HEK293T (cell line): ENCODE results near the gene OVCA2.

Experiments
- CTCF ChIA-PET: fragments of 350-600 bp; formaldehyde crosslinking; extraction: SDS; loops from one replicate; lab custom pipeline; 2021; ENCODE audit warnings: antibody characterized with exemption, inconsistent platforms; lab: Yijun Ruan, JAX
- POLR2A ChIA-PET: fragments of 350-600 bp; formaldehyde crosslinking; extraction: SDS; loops from one replicate; lab custom pipeline; 2020; ENCODE audit warnings: antibody characterized with exemption, inconsistent platforms; lab: Yijun Ruan, JAX
- DNase-seq: peaks from one replicate; pipeline ENCODE4 v3.0.0; 2012; ENCODE audit warnings: mixed read lengths; ENCODE audit errors: extremely low spot score
- ARNT ChIP-seq: fragments of 450-650 bp; IDR thresholded peaks from 2 replicates; pipeline ENCODE4 v1.6.1; 2017; ENCODE audit warnings: mild to moderate bottlenecking
- BHLHE40 ChIP-seq: fragments of 450-650 bp; IDR thresholded peaks from 2 replicates; pipeline ENCODE4 v1.6.1; 2016; ENCODE audit warnings: mild to moderate bottlenecking, moderate library complexity, borderline replicate concordance
- CTBP1 ChIP-seq: fragments of 450-650 bp; IDR thresholded peaks from 2 replicates; pipeline ENCODE4 v1.6.1; 2016; ENCODE audit warnings: borderline replicate concordance
- ELF4 ChIP-seq: fragments of 450-650 bp; IDR thresholded peaks from 2 replicates; pipeline ENCODE4 v1.6.1; 2017; ENCODE audit warnings: antibody characterized with exemption
- FOXA1 ChIP-seq: fragments of 450-650 bp; IDR thresholded peaks from 2 replicates; pipeline ENCODE4 v1.6.1; 2016; ENCODE audit warnings: mild to moderate bottlenecking
- FOXK2 ChIP-seq: fragments of 450-650 bp; IDR thresholded peaks from 2 replicates; pipeline ENCODE4 v1.6.1; 2016; ENCODE audit warnings: mild to moderate bottlenecking
- FOXM1 ChIP-seq: fragments of 450-650 bp; IDR thresholded peaks from 2 replicates; pipeline ENCODE4 v1.6.1; 2017; ENCODE audit warnings: mild to moderate bottlenecking, borderline replicate concordance
- HDGF ChIP-seq: fragments of 450-650 bp; IDR thresholded peaks from 2 replicates; pipeline ENCODE4 v1.6.1; 2017; ENCODE audit warnings: antibody characterized with exemption, borderline replicate concordance
- L3MBTL2 ChIP-seq: fragments of 450-650 bp; conservative IDR thresholded peaks from 2 replicates; pipeline ENCODE4 v1.6.1; 2016; ENCODE audit warnings: mild to moderate bottlenecking
- LEF1 ChIP-seq: fragments of 450-650 bp; IDR thresholded peaks from 2 replicates; pipeline ENCODE4 v1.6.1; 2017; ENCODE audit warnings: mild to moderate bottlenecking, borderline replicate concordance
- NFRKB ChIP-seq: fragments of 450-650 bp; IDR thresholded peaks from 2 replicates; pipeline ENCODE4 v1.6.1; 2016; ENCODE audit warnings: mild to moderate bottlenecking, moderate library complexity
- SP1 ChIP-seq: fragments of 450-650 bp; IDR thresholded peaks from 2 replicates; pipeline ENCODE4 v1.6.1; 2017
- SUZ12 ChIP-seq: fragments of 450-650 bp; IDR thresholded peaks from 2 replicates; pipeline ENCODE4 v1.6.1; 2016; ENCODE audit warnings: mild to moderate bottlenecking
- TARDBP ChIP-seq: fragments of 450-650 bp; IDR thresholded peaks from 2 replicates; pipeline ENCODE4 v1.6.1; 2016
- ZNF384 ChIP-seq: fragments of 450-650 bp; IDR thresholded peaks from 2 replicates; pipeline ENCODE4 v1.6.1; 2016
- TF ChIP-seq, protein P1 (sequence below): fragments of 450-650 bp; IDR thresholded peaks from 2 replicates; pipeline ENCODE4 v1.6.1; 2016

OVCA2 gene

GRCh38 chr17:2049333-2050299, 7.8 kb downstream of the OVCA2 start:
- peak; percentile 81 for DNase-seq
- no peak for TF ChIP-seq L3MBTL2
- TF ChIP-seq FOXM1: peak; percentile 40; the same call in 1 of the 2 replicates
- TF ChIP-seq LEF1: 0 out of 2 replicates have a peak, but pooled peaks have one; percentile 29
- ChIA-PET POLR2A (interaction anchor here (0.6 to 1.5 kb wide), 3 partner anchors 9 to 352 kb away, joined by 3 to 5 read pairs (median 3); no protein-coding TSS in a partner anchor), CTCF (no interaction called here)

DNA sequence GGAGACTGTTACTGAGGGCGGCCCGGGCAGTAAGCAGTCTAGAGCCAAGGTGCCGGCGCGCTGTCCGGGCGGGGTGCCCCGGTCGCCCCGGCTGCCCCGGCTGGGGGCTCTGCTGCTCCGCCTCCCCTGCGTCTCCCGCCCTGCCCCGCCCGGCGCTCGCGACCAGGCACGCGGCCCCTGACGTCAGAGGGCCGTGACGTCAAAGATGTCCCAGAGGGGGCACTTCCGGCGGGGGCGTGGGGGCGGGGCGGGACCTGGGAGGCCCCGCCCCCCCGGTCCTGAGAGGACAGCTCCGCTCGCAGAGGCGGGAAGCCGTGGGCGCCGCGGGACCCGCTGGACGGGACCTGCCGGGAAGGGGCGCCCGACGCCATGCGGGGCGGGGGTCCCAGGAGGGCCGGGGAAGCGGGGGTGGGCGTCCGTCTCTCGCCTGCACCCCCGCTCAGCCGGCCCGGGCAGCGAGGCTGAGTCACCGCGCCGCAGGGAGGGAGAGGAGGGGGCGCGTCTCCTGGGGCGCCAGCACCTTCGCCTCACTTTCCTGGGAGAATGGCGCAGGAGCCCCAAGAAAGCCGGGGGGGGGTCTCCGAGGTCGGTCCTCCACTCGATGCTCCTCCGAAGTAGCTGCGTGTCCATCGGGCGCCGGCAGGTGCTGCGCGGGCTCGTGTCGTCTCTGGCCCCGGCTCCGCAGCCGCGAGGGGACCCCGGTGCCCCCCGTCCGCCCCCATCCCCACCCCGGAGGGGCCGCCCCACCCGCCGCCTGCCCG, 8.7 kb downstream of the OVCA2 start:
- ChIA-PET POLR2A (interaction anchor here (0.6 to 1.5 kb wide), 3 partner anchors 10 to 351 kb away, joined by 3 to 5 read pairs (median 3); no protein-coding TSS in a partner anchor), CTCF (interaction anchor here (1.8 kb wide), 1 partner anchor 194 kb away, joined by 5 read pairs; no protein-coding TSS in a partner anchor)
- TF ChIP-seq NFRKB (no peak), SUZ12 (no peak), ZNF384 (no peak), TARDBP (no peak), ARNT (0 out of 2 replicates have a peak, but pooled peaks have one; percentile 3), CTBP1 (no peak), LEF1 (no peak), FOXK2 (no peak), ELF4 (no peak), FOXA1 (no peak), HDGF (no peak), FOXM1 (no peak), SP1 (no peak), L3MBTL2 (0 out of 2 replicates have a peak, but pooled peaks have one; percentile 31), BHLHE40 (no peak)
- TF ChIP-seq, protein P1, sequence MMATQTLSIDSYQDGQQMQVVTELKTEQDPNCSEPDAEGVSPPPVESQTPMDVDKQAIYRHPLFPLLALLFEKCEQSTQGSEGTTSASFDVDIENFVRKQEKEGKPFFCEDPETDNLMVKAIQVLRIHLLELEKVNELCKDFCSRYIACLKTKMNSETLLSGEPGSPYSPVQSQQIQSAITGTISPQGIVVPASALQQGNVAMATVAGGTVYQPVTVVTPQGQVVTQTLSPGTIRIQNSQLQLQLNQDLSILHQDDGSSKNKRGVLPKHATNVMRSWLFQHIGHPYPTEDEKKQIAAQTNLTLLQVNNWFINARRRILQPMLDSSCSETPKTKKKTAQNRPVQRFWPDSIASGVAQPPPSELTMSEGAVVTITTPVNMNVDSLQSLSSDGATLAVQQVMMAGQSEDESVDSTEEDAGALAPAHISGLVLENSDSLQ: no peak
- DNase-seq: peak; percentile 67

DNA sequence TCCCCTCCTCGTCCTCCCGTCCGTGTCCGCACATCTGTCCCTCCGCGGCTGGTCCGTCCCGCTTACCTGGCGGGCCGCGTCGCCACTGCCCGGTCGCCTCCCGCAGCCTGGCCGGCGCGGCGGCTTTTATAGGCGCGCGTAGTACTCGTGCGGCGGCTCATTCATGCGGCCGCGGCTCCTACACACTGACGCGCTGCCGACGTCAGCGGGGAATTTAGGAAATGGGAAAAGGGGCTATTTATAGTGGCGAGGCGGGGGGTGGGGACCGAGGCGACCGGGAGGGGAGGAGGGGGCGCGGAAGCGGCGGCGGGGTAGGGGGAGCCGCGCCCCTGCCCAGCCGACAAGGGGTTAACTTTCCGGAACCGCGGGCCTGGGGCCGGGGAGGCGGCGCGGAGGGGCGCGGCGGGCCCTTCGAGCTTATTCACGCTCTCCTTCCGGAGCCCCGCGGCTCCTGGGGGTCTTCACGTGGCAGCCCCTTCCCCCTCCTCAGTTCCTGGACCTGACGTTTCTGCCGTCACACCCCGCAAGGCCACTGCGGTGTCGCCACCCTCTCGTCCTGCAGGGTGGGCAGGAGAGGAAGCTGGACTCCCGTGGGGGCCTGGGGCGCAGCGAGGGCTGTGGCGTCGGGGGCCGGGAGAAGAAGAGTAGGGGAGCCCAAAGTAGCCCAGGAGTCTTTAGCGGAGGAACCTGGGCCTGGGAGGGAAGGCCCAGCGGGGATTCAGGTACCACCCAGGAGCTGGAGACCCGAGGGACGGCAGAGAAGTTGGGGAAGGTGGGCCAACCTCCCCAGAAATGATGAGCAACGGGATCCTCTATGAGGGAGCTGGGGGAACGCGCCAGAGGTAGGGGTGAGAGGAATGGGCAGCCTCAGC, 9.5 kb downstream of the OVCA2 start:
- POLR2A ChIA-PET: interaction anchor here (1.0 to 1.5 kb wide), 2 partner anchors 11 to 350 kb away, joined by 3 to 5 read pairs; no protein-coding TSS in a partner anchor
- TF ChIP-seq BHLHE40: no peak
- DNase-seq: peak; percentile 25

DNA sequence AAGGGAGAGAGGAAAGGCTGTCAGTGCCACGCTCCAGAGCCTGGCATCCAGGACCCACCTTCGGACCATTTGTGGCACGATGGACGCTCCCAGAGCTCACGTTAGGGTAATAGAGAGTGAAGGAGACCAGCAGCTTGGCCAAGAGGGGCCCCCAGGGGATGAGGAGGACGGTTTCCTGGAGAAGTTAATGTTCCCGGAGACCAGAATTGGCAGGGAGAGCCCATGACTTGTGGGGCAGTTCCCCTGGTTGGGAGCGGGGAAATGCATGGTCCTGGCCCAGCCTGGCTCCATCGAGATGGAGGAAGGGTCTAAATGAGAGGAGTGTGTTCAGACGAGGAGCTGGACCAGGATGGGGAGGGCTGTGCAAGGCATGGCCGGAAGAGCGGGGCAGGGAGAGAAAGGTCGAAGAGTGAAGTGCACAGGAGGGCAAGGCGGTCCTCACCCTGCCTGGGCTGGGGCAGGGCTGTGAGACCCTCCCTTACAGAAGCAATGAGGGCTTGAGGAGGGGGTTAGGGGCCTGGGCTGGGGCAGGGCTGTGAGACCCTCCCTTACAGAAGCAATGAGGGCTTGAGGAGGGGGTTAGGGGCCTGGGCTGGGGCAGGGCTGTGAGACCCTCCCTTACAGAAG, 10.2 kb downstream of the OVCA2 start:
- TF ChIP-seq L3MBTL2 (no peak), TARDBP (no peak), FOXK2 (no peak), BHLHE40 (no peak)
- TF ChIP-seq, protein P1: no peak
- ChIA-PET POLR2A (no interaction called here), CTCF (interaction anchor here (0.6 to 1.8 kb wide), 2 partner anchors 13 to 193 kb away, joined by 3 to 5 read pairs; no protein-coding TSS in a partner anchor)
- DNase-seq: no peak

More for the DNA sequence above, 9.5 kb downstream of the OVCA2 start:
- CTCF ChIA-PET: interaction anchor here (0.5 to 1.8 kb wide), 3 partner anchors 124 to 194 kb away, joined by 3 to 5 read pairs (median 3); no protein-coding TSS in a partner anchor

GRCh38 chr17:2053380-2054261, 11.8 kb downstream of the OVCA2 start:
- ChIA-PET CTCF (interaction anchor here (0.5 to 2.2 kb wide), 9 partner anchors 21 to 250 kb away, joined by 3 to 27 read pairs (median 4); partner anchors contain the start of genes SMG6 and SRR), POLR2A (no interaction called here)
- no peak for TF ChIP-seq FOXA1
- TF ChIP-seq L3MBTL2: no peak
- no peak for TF ChIP-seq FOXK2
- TF ChIP-seq FOXM1: no peak
- no peak for TF ChIP-seq HDGF
- peak; percentile 67 for DNase-seq
